Endothelial cell (in vitro differentiated cells): ENCODE measurements around the gene FOXK1. TPM values are rescaled to one million over a fixed set of nuclear protein-coding genes. Genes with fewer than 3 reads are reported as not detected.

Experiments
- DNase-seq: peaks from one replicate; pipeline ENCODE4 v3.0.0; 2021; ENCODE audit warnings: low spot score
- H3K27ac Mint-ChIP-seq: one replicate; pipeline ENCODE4 v1.8.0; 2021; ENCODE audit warnings: mixed read lengths, inconsistent platforms; ENCODE audit not compliant: unreplicated experiment
- H3K27me3 Mint-ChIP-seq: one replicate; pipeline ENCODE4 v1.8.0; 2021; ENCODE audit warnings: mild to moderate bottlenecking, moderate library complexity, mixed read lengths, inconsistent platforms; ENCODE audit not compliant: unreplicated experiment
- H3K36me3 Mint-ChIP-seq: one replicate; pipeline ENCODE4 v1.8.0; 2021; ENCODE audit warnings: mild to moderate bottlenecking, low read depth, mixed read lengths, inconsistent platforms; ENCODE audit not compliant: unreplicated experiment
- H3K4me1 Mint-ChIP-seq: one replicate; pipeline ENCODE4 v1.8.0; 2021; ENCODE audit warnings: mild to moderate bottlenecking, mixed read lengths, inconsistent platforms; ENCODE audit not compliant: unreplicated experiment
- H3K4me3 Mint-ChIP-seq: one replicate; pipeline ENCODE4 v1.8.0; 2021; ENCODE audit warnings: mild to moderate bottlenecking, mixed read lengths, inconsistent platforms; ENCODE audit not compliant: unreplicated experiment
- H3K9me3 Mint-ChIP-seq: one replicate; pipeline ENCODE4 v1.8.0; 2021; ENCODE audit warnings: mixed read lengths, inconsistent platforms; ENCODE audit not compliant: unreplicated experiment
- total RNA-seq: library from RNA; stranded (reverse); fragmentation: NEBNext Ultra II Directional; extraction: Animal tissue kit (Norgen Biotek cat#: 25700); gene quantifications from one replicate; pipeline ENCODE4 v1.2.1, GENCODE V29; 2021; ENCODE audit not compliant: unreplicated experiment
- TF ChIP-seq, protein P1 (sequence below): fragments of 200-600 bp; sonication (generic); IDR thresholded peaks from one replicate; pipeline ENCODE4 v1.5.0; 2021; ENCODE audit warnings: antibody characterized with exemption; ENCODE audit not compliant: unreplicated experiment

Gene FOXK1
- total RNA-seq, 1 donor from 2014 or later = 73.8 TPM

DNA sequence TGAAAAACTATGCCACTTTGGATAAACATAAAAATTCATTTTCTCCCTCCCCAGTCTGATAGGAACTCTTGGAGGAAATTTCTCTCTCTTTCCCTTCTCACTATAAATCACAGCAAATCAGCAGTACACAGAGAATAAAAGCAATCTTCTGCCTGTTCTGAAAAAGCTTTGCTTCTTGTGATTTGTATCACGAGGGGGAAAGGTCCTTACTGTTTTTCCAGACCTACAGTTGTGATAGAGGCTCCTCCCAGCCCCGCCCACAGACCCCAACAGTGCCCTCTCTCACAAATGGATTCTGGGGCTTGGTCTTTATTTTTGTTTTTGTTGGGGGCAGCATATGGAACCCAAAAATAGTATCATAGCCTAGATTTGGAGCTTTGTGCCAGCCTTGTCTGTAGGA is 12.2 kb downstream of the FOXK1 start:
- Mint-ChIP-seq H3K36me3 (no peaks in the 10 kb centered on the region), H3K4me3 (no peak overlapping the region), H3K4me1 (peaks cover 11% of the 10 kb centered on the region), H3K9me3 (no peaks in the 10 kb centered on the region), H3K27ac (no peak overlapping the region), H3K27me3 (peaks cover 2% of the 10 kb centered on the region)
- TF ChIP-seq, protein P1, sequence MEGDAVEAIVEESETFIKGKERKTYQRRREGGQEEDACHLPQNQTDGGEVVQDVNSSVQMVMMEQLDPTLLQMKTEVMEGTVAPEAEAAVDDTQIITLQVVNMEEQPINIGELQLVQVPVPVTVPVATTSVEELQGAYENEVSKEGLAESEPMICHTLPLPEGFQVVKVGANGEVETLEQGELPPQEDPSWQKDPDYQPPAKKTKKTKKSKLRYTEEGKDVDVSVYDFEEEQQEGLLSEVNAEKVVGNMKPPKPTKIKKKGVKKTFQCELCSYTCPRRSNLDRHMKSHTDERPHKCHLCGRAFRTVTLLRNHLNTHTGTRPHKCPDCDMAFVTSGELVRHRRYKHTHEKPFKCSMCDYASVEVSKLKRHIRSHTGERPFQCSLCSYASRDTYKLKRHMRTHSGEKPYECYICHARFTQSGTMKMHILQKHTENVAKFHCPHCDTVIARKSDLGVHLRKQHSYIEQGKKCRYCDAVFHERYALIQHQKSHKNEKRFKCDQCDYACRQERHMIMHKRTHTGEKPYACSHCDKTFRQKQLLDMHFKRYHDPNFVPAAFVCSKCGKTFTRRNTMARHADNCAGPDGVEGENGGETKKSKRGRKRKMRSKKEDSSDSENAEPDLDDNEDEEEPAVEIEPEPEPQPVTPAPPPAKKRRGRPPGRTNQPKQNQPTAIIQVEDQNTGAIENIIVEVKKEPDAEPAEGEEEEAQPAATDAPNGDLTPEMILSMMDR = no peak
- no peak for DNase-seq

DNA sequence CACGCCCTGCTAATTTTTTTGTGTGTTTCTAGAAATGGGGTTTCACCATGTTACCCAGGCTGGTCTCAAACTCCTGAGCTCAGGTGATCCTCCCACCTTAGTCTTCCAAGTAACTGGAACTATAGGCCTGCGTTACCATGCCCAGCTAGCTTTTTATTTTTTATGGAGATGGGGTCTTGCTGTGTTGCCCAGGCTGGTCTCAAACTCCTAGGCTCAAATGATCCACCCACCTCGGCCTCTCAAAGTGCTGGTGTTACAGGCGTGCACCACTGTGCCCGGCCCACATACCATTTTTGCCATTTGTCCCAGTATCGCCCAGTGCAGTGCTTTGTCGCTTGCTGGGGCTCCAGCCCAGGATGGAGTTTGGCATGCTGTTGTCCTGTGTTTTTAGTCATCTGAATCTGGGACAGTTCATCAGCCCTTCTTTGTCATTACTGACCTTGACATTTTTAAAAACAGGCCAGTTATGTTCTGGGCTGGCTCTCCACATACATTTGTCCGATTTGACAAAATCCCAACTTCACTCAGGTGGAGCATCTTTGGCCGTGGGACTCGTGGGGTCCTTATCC is 16.7 kb downstream of the FOXK1 start:
- TF ChIP-seq, protein P1 = no peak
- peaks cover 5% of the 10 kb centered on the region for H3K27me3 Mint-ChIP-seq
- no peak for DNase-seq
- no peak overlapping the region for H3K27ac Mint-ChIP-seq
- no peaks in the 10 kb centered on the region for H3K36me3 Mint-ChIP-seq
- H3K9me3 Mint-ChIP-seq = no peaks in the 10 kb centered on the region
- H3K4me1 Mint-ChIP-seq = peaks cover 27% of the 10 kb centered on the region
- H3K4me3 Mint-ChIP-seq = no peak overlapping the region

DNA sequence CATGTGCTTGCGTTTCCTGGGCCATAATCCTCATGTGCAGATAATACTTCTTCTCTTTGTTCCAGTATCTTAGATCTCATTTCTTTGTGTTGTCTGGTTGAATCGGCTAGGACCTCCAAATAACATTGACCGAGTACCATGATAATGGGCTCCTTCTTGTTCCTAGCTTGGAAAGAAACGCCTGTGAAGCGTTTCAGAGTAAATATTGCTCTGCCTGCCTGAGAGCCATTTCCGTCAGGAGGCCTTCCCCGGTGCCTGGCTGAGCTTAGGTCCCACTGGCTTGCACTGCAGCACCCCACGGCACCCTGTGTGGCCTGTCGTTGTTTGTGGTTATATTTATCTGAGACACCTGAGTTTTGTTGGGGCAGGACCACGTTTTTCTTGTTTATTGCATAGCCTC is 17.7 kb downstream of the FOXK1 start:
- Mint-ChIP-seq H3K4me3 (no peak overlapping the region), H3K36me3 (no peaks in the 10 kb centered on the region), H3K27ac (no peak overlapping the region), H3K27me3 (peaks cover 5% of the 10 kb centered on the region), H3K4me1 (peaks cover 29% of the 10 kb centered on the region), H3K9me3 (no peaks in the 10 kb centered on the region)
- TF ChIP-seq, protein P1 = no peak
- no peak for DNase-seq

DNA sequence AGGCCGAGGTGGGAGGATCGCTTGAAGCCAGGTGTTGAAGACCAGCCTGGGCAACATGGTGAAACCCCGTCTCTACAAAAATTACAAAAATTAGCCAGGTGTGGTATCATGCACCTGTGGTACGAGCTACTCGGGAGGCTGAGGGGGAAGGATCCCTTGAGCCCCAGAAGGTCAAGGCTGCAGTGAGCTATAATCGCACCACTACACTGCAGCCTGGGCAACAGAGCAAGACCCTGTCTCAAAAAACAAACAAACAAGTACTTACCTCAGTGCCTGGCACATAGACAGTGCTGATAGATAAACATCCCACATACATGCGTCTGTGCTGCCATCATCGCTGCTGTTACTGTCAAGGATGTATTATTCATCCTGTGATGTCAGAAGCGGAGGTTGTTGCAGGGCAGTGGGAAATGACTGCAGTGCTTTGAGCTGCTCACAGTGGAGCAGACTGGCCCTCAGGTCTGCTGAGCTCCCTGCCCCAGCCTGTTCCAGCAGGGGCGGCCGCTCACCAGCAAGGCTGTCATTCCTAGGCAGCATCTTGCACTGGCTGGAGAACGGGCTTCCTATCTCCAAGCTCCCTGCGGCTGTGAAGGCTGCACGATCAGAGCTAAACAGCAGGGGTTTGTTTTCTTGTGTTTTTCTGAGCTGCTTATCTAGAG is 18.6 kb downstream of the FOXK1 start:
- no peaks in the 10 kb centered on the region for H3K9me3 Mint-ChIP-seq
- DNase-seq = no peak
- H3K4me3 Mint-ChIP-seq = no peak overlapping the region
- TF ChIP-seq, protein P1 = no peak
- H3K27me3 Mint-ChIP-seq = peaks cover 5% of the 10 kb centered on the region
- H3K4me1 Mint-ChIP-seq = peaks cover 35% of the 10 kb centered on the region
- no peaks in the 10 kb centered on the region for H3K36me3 Mint-ChIP-seq
- H3K27ac Mint-ChIP-seq = no peak overlapping the region

- TF ChIP-seq, protein P1 = no peak
- no peak for DNase-seq
- Mint-ChIP-seq H3K4me1 (peaks cover 52% of the 10 kb centered on the region), H3K27ac (no peak overlapping the region), H3K9me3 (no peaks in the 10 kb centered on the region), H3K36me3 (peaks cover 4% of the 10 kb centered on the region), H3K27me3 (peaks cover 5% of the 10 kb centered on the region), H3K4me3 (no peak overlapping the region)
Observed at GRCh38 chr7:4702961-4703512, 20.9 kb downstream of the FOXK1 start.
